ENCODE measurements around the gene PROSER3. TPM values are rescaled to one million over a fixed set of nuclear protein-coding genes. Genes with fewer than 3 reads are reported as not detected.

The PROSER3 gene
- total RNA-seq, 2 donors from 2014 or later = 13.6 to 19.2 TPM

- no peak for DNase-seq (ENCODE audit: low spot score)
- intact Hi-C loops (cut with DNase I) = loop anchor here (5.0 to 10.0 kb wide), 2 partner anchors 182 to 300 kb away; partner anchors contain the start of genes LRFN3, THAP8 and WDR62
- TF ChIP-seq POLR2A (IDR thresholded peaks at IDR 0.05) = no peak
- TF ChIP-seq, protein P1, sequence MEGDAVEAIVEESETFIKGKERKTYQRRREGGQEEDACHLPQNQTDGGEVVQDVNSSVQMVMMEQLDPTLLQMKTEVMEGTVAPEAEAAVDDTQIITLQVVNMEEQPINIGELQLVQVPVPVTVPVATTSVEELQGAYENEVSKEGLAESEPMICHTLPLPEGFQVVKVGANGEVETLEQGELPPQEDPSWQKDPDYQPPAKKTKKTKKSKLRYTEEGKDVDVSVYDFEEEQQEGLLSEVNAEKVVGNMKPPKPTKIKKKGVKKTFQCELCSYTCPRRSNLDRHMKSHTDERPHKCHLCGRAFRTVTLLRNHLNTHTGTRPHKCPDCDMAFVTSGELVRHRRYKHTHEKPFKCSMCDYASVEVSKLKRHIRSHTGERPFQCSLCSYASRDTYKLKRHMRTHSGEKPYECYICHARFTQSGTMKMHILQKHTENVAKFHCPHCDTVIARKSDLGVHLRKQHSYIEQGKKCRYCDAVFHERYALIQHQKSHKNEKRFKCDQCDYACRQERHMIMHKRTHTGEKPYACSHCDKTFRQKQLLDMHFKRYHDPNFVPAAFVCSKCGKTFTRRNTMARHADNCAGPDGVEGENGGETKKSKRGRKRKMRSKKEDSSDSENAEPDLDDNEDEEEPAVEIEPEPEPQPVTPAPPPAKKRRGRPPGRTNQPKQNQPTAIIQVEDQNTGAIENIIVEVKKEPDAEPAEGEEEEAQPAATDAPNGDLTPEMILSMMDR (IDR thresholded peaks at IDR 0.05) = no peak
- no peak for TF ChIP-seq POLR2AphosphoS5 (IDR thresholded peaks at IDR 0.05)
- Histone ChIP-seq H3K27me3 (replicated peaks; ENCODE audit: insufficient read depth) (no peaks in the 10 kb centered on the region), H3K4me1 (replicated peaks) (peaks cover 6% of the 10 kb centered on the region), H3K36me3 (peaks cover 0 to 17% of the 10 kb centered on the region in 2 donors), H3K9me3 (no peaks in the 10 kb centered on the region), H3K4me3 (peak overlapping the region; percentile 27 to 97), H3K27ac (peak overlapping the region; percentile 73 to 79)
- WGBS = 30% methylated on average over 17 of the region's 17 CpGs
These were observed 2.8 kb upstream of the PROSER3 start for GRCh38 chr19:35755131-35755549.

DNA sequence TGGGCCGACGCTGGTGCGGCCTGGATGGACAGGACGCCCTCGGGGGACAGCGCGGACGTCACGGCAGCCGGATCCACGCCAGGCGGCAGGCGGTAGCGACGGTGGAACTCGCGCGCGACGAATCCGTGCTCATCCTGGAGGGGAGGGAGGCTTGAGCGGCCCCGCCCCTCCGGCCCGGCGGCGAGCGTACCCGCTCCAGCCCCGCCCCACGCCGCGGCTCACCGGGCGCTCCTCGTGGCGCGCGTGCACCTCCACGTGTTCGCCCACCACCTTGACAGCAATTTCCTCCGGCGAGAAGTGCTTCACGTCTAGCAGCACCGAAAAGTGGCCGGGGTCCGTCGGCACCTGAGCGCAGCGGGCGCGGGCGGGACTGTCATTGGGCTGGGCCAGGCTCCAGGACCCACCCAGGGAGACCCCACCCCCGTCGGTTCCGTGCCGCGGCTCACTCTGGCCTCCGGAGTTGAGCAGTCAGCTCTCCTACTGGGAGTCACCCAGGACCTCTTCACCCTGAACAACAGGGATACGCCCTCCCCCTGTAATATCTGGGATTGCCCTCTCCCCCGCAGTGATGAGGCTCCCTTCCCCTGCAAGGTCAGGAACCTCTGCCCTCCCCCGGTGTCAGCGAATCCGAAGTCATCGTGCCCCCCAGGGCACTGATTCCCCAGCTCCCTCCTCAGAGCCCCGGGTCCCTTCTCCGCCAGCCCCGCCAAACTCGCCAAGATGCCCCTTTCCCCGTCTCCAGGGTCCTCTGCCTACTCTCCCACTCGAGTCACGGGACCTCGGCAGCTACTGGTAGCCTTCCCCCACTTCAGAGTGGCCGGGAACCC is 2.2 kb upstream of the PROSER3 start:
- TF ChIP-seq POLR2A (IDR thresholded peaks at IDR 0.05) (no peak), POLR2AphosphoS5 (IDR thresholded peaks at IDR 0.05) (no peak)
- TF ChIP-seq, protein P1 (IDR thresholded peaks at IDR 0.05) = no peak
- H3K4me1 ChIP-seq (replicated peaks) = peaks cover 6% of the 10 kb centered on the region
- H3K27ac ChIP-seq = peak overlapping the region; percentile 73 to 79
- 17% methylated on average over 62 of the region's 74 CpGs for WGBS
- no peaks in the 10 kb centered on the region for H3K9me3 ChIP-seq
- peak; percentile 38 for DNase-seq (ENCODE audit: low spot score)
- peaks cover 0 to 17% of the 10 kb centered on the region in 2 donors for H3K36me3 ChIP-seq
- no peaks in the 10 kb centered on the region for H3K27me3 ChIP-seq (replicated peaks; ENCODE audit: insufficient read depth)
- peak overlapping the region; percentile 27 to 97 for H3K4me3 ChIP-seq
- intact Hi-C loops (cut with DNase I) = loop anchor here (5.0 to 10.0 kb wide), 2 partner anchors 182 to 299 kb away; partner anchors contain the start of genes LRFN3, THAP8 and WDR62

- Histone ChIP-seq H3K36me3 (peaks cover 0 to 17% of the 10 kb centered on the region in 2 donors), H3K4me1 (replicated peaks) (peaks cover 6% of the 10 kb centered on the region), H3K27me3 (replicated peaks; ENCODE audit: insufficient read depth) (no peaks in the 10 kb centered on the region), H3K4me3 (peak within 1 kb of the TSS; percentile 69 to 97), H3K9me3 (no peaks in the 10 kb centered on the region), H3K27ac (peak within 1 kb of the TSS; percentile 73 to 79)
- WGBS = 20% methylated on average over 51 of the region's 52 CpGs
- DNase-seq (ENCODE audit: low spot score) = no peak
- no peak for TF ChIP-seq POLR2AphosphoS5 (IDR thresholded peaks at IDR 0.05)
- no peak for TF ChIP-seq POLR2A (IDR thresholded peaks at IDR 0.05)
- TF ChIP-seq, protein P1 (IDR thresholded peaks at IDR 0.05) = no peak
- intact Hi-C loops (cut with DNase I) = loop anchor here (5.0 to 10.0 kb wide), 2 partner anchors 181 to 298 kb away; partner anchors contain the start of genes LRFN3, THAP8 and WDR62
These were observed 1.4 kb upstream of the PROSER3 start, which contains the start of gene HSPB6 for GRCh38 chr19:35756377-35757230. Gene HSPB6, minus strand, starts transcription at chr19:35757029. Its CDS starts 21 bp downstream, at chr19:35757008.

DNA sequence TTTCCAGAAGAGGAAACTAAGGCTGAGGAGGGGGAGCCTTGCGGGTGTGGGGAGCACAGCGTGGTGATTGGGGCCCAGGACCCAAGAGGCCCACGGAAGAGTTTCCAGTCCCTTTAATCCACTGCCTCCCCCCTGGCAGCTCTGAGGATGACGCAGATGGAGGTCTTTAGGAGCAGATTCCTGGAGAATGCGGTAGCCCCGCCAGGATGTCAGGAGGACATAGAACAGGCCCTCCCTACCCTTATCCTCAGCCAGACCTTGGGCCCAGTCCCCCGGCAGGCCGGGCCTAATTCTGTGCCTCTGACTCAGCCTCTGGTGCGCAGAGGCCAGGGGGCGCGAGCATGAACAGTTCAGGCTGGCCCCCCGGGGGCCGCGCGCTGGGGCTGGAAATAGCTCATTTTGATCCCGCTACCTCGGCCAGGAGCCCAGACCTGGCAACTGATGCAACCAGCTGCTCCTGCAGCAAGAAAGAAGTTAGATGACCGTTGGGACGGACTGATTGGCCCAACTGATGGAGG is 686 bp upstream of the PROSER3 start:
- DNase-seq (ENCODE audit: low spot score) = no peak
- Histone ChIP-seq H3K27me3 (replicated peaks; ENCODE audit: insufficient read depth) (no peaks in the 10 kb centered on the region), H3K9me3 (no peaks in the 10 kb centered on the region), H3K27ac (peak overlapping the region; percentile 73 to 79), H3K4me1 (replicated peaks) (peaks cover 6% of the 10 kb centered on the region), H3K4me3 (peak overlapping the region; percentile 69 to 97), H3K36me3 (peaks cover 0 to 17% of the 10 kb centered on the region in 2 donors)
- WGBS = 8% methylated on average over 19 of the region's 19 CpGs
- no peak for TF ChIP-seq POLR2AphosphoS5 (IDR thresholded peaks at IDR 0.05)
- TF ChIP-seq POLR2A (IDR thresholded peaks at IDR 0.05) = no peak
- TF ChIP-seq, protein P1 (IDR thresholded peaks at IDR 0.05) = no peak
- intact Hi-C loops (cut with DNase I) = loop anchor here (5.0 to 10.0 kb wide), 2 partner anchors 180 to 298 kb away; partner anchors contain the start of genes LRFN3, THAP8 and WDR62
